ENCODE results near the gene PRR14. TPM values are rescaled to one million over a fixed set of nuclear protein-coding genes. Genes with fewer than 3 reads are reported as not detected.

PRR14 gene
- total and polyA plus RNA-seq, 10 of the 15 experiments (the other 5 are each of a cell fraction or from before 2014, with no cell fraction given) = 2.5 to 66.8 (median 19.2) TPM

DNA sequence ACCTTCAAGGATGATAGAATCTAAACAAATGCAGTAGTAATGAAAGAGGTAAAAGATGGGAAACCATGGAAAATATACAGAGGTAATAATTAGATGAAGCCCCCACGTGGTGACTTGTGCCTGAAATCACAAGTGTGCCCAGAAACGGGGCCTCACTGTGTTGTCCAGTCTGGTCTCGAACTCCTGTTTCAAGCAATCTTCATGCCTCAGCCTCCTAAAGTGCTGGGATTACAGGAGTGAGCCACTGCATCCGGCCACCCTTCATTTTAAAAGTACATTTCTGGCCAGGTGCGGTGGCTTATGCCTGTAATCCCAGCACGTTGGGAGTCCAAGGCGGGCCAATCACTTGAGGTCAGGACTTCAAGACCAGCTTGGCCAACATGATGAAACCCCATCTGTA lies 14.2 kb upstream of the PRR14 start (continued):
- TF ChIP-seq, protein P1, sequence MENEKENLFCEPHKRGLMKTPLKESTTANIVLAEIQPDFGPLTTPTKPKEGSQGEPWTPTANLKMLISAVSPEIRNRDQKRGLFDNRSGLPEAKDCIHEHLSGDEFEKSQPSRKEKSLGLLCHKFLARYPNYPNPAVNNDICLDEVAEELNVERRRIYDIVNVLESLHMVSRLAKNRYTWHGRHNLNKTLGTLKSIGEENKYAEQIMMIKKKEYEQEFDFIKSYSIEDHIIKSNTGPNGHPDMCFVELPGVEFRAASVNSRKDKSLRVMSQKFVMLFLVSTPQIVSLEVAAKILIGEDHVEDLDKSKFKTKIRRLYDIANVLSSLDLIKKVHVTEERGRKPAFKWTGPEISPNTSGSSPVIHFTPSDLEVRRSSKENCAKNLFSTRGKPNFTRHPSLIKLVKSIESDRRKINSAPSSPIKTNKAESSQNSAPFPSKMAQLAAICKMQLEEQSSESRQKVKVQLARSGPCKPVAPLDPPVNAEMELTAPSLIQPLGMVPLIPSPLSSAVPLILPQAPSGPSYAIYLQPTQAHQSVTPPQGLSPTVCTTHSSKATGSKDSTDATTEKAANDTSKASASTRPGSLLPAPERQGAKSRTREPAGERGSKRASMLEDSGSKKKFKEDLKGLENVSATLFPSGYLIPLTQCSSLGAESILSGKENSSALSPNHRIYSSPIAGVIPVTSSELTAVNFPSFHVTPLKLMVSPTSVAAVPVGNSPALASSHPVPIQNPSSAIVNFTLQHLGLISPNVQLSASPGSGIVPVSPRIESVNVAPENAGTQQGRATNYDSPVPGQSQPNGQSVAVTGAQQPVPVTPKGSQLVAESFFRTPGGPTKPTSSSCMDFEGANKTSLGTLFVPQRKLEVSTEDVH (IDR thresholded peaks at IDR 0.05; ENCODE audit: low read depth, partially characterized antibody) = no peak
- TF ChIP-seq IKZF1 (conservative IDR thresholded peaks at IDR 0.05) (no peak), TARDBP (IDR thresholded peaks at IDR 0.05; ENCODE audit: borderline replicate concordance) (no peak)
- TF ChIP-seq, protein P2, sequence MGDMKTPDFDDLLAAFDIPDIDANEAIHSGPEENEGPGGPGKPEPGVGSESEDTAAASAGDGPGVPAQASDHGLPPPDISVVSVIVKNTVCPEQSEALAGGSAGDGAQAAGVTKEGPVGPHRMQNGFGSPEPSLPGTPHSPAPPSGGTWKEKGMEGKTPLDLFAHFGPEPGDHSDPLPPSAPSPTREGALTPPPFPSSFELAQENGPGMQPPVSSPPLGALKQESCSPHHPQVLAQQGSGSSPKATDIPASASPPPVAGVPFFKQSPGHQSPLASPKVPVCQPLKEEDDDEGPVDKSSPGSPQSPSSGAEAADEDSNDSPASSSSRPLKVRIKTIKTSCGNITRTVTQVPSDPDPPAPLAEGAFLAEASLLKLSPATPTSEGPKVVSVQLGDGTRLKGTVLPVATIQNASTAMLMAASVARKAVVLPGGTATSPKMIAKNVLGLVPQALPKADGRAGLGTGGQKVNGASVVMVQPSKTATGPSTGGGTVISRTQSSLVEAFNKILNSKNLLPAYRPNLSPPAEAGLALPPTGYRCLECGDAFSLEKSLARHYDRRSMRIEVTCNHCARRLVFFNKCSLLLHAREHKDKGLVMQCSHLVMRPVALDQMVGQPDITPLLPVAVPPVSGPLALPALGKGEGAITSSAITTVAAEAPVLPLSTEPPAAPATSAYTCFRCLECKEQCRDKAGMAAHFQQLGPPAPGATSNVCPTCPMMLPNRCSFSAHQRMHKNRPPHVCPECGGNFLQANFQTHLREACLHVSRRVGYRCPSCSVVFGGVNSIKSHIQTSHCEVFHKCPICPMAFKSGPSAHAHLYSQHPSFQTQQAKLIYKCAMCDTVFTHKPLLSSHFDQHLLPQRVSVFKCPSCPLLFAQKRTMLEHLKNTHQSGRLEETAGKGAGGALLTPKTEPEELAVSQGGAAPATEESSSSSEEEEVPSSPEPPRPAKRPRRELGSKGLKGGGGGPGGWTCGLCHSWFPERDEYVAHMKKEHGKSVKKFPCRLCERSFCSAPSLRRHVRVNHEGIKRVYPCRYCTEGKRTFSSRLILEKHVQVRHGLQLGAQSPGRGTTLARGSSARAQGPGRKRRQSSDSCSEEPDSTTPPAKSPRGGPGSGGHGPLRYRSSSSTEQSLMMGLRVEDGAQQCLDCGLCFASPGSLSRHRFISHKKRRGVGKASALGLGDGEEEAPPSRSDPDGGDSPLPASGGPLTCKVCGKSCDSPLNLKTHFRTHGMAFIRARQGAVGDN (IDR thresholded peaks at IDR 0.05) = no peak
- TF ChIP-seq, protein P3, sequence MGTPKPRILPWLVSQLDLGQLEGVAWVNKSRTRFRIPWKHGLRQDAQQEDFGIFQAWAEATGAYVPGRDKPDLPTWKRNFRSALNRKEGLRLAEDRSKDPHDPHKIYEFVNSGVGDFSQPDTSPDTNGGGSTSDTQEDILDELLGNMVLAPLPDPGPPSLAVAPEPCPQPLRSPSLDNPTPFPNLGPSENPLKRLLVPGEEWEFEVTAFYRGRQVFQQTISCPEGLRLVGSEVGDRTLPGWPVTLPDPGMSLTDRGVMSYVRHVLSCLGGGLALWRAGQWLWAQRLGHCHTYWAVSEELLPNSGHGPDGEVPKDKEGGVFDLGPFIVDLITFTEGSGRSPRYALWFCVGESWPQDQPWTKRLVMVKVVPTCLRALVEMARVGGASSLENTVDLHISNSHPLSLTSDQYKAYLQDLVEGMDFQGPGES (IDR thresholded peaks at IDR 0.05) = no peak
